Keratinocyte (primary cell): ENCODE data around the gene ABCB9. TPM values are rescaled to one million over a fixed set of nuclear protein-coding genes. Genes with fewer than 3 reads are reported as not detected.

Experiments
- DNase-seq: peaks from one replicate; pipeline ENCODE4 v3.0.0-alpha.2; 2011; ENCODE audit warnings: low read depth, missing footprints, low spot score
- FAIRE-seq: peaks from 2 replicates; lab custom pipeline; 2011; peaks lifted over from hg19 to GRCh38; lab: Jason Lieb, UNC
- H2AFZ ChIP-seq: 2 replicates; pipeline ENCODE4 v1.6.0; 2012; ENCODE audit warnings: low read length, control low read depth, inconsistent platforms; ENCODE audit not compliant: control insufficient read depth
- H3K27ac ChIP-seq: 2 replicates; pipeline ENCODE4 v1.5.1; 2011; ENCODE audit warnings: low read length; ENCODE audit not compliant: control insufficient read depth, insufficient read depth
- H3K27me3 ChIP-seq: 3 replicates; pipeline ENCODE4 v1.6.0; 2011; ENCODE audit warnings: low read length; ENCODE audit not compliant: control insufficient read depth, insufficient read depth; ENCODE audit errors: extremely low read depth
- H3K36me3 ChIP-seq, 2 experiments: 2 replicates in 1 of 2; 3 replicates in 1 of 2; pipeline ENCODE4 v1.5.1; 2011; ENCODE audit warnings: low read length in 2 of 2, mild to moderate bottlenecking in 1 of 2; ENCODE audit not compliant: control insufficient read depth in 2 of 2, insufficient read depth in 2 of 2; ENCODE audit errors: extremely low read depth in 1 of 2
- H3K4me1 ChIP-seq: 3 replicates; pipeline ENCODE4 v1.5.1; 2011; ENCODE audit warnings: low read length; ENCODE audit not compliant: control insufficient read depth, insufficient read depth; ENCODE audit errors: extremely low read depth
- H3K4me2 ChIP-seq: 3 replicates; pipeline ENCODE4 v1.6.0; 2011; ENCODE audit warnings: low read depth, low read length; ENCODE audit not compliant: control insufficient read depth, insufficient read depth; ENCODE audit errors: extremely low read depth
- H3K4me3 ChIP-seq, 3 experiments: fragments of 200-600 bp in 1 of 3; sonication (generic) in 1 of 3; 2 replicates in 2 of 3; 3 replicates in 1 of 3; pipeline ENCODE4 v1.5.1; 2011 to 2016; ENCODE audit warnings: low read length in 3 of 3, mild to moderate bottlenecking in 3 of 3, control low read depth in 2 of 3, inconsistent platforms in 1 of 3, low read depth in 1 of 3, mixed read lengths in 1 of 3, mixed run types in 1 of 3, moderate library complexity in 1 of 3; ENCODE audit not compliant: control insufficient read depth in 2 of 3, insufficient read depth in 2 of 3; ENCODE audit errors: extremely low read depth in 1 of 3
- H3K79me2 ChIP-seq: 2 replicates; pipeline ENCODE4 v1.6.0; 2012; ENCODE audit warnings: low read length; ENCODE audit not compliant: control insufficient read depth, insufficient read depth
- H3K9ac ChIP-seq: 3 replicates; pipeline ENCODE4 v1.6.0; 2011; ENCODE audit warnings: low read length; ENCODE audit not compliant: control insufficient read depth, insufficient read depth; ENCODE audit errors: extremely low read depth
- H3K9me1 ChIP-seq: 3 replicates; pipeline ENCODE4 v1.6.0; 2011; ENCODE audit warnings: low read length; ENCODE audit not compliant: control insufficient read depth, insufficient read depth; ENCODE audit errors: extremely low read depth
- H3K9me3 ChIP-seq: 2 replicates; pipeline ENCODE4 v1.5.1; 2012; ENCODE audit warnings: low read depth, low read length; ENCODE audit not compliant: control insufficient read depth
- H4K20me1 ChIP-seq: 3 replicates; pipeline ENCODE4 v1.6.0; 2011; ENCODE audit warnings: low read length; ENCODE audit not compliant: control insufficient read depth, insufficient read depth; ENCODE audit errors: extremely low read depth
- EZH2 ChIP-seq: IDR thresholded peaks from one replicate; pipeline ENCODE4 v1.6.1; 2012; ENCODE audit warnings: inconsistent platforms, mild to moderate bottlenecking, low read length, moderate library complexity
- dilution Hi-C: fragments of 300-500 bp; cut with MboI; formaldehyde crosslinking; loops from one replicate; pipeline ENCODE4 v1.7.0; 2020; ENCODE audit warnings: low sequenced_read_pairs; ENCODE audit not compliant: extremely low pct_ligation_motif_present
- polyA plus RNA-seq, 5 experiments: library from polyadenylated mRNA; depleted of rRNA in 3 of 5; stranded (reverse) in 3 of 5; stranded (forward) in 1 of 5; unstranded in 1 of 5; fragments of >200 nt; gene quantifications; 1 replicate in 1 of 5; 2 replicates in 3 of 5; 3 replicates in 1 of 5; pipeline versions ENCODE4 v1.2.1 to v1.2.3, GENCODE V29; 2011 to 2012; ENCODE audit warnings: missing spikeins in 2 of 5, low read depth in 1 of 5, low replicate concordance in 1 of 5
- TF ChIP-seq, protein P1 (sequence below), 3 experiments: IDR thresholded peaks in 1 of 3; conservative IDR thresholded peaks in 1 of 3; optimal IDR thresholded peaks in 1 of 3; 2 replicates in 2 of 3; 3 replicates in 1 of 3; pipeline versions ENCODE3 to v1.5.1; 2011; ENCODE audit warnings: low read length in 3 of 3, mild to moderate bottlenecking in 3 of 3, moderate library complexity in 2 of 3, control low read depth in 1 of 3, inconsistent platforms in 1 of 3; ENCODE audit not compliant: insufficient read depth in 2 of 3; ENCODE audit errors: extremely low read depth in 1 of 3

The ABCB9 gene
- polyA plus RNA-seq, 1 donor (not counting 4 experiments of a cell fraction or from before 2014, with no cell fraction given): 4.0 TPM

GRCh38 chr12:122956035-122956434, 10.2 kb downstream of the ABCB9 start:
- Histone ChIP-seq H3K4me1 (peaks cover 9% of the 10 kb centered on the region), H3K36me3 (peaks cover 5 to 7% of the 10 kb centered on the region in 2 experiments), H3K27me3 (no peaks in the 10 kb centered on the region), H3K9me3 (no peaks in the 10 kb centered on the region), H3K4me3 (no peak overlapping the region), H2AFZ (no peak overlapping the region), H3K27ac (no peak overlapping the region), H3K9me1 (no peaks in the 10 kb centered on the region), H3K9ac (no peak overlapping the region), H3K79me2 (no peaks in the 10 kb centered on the region), H3K4me2 (no peak overlapping the region), H4K20me1 (no peaks in the 10 kb centered on the region)
- TF ChIP-seq, protein P1, sequence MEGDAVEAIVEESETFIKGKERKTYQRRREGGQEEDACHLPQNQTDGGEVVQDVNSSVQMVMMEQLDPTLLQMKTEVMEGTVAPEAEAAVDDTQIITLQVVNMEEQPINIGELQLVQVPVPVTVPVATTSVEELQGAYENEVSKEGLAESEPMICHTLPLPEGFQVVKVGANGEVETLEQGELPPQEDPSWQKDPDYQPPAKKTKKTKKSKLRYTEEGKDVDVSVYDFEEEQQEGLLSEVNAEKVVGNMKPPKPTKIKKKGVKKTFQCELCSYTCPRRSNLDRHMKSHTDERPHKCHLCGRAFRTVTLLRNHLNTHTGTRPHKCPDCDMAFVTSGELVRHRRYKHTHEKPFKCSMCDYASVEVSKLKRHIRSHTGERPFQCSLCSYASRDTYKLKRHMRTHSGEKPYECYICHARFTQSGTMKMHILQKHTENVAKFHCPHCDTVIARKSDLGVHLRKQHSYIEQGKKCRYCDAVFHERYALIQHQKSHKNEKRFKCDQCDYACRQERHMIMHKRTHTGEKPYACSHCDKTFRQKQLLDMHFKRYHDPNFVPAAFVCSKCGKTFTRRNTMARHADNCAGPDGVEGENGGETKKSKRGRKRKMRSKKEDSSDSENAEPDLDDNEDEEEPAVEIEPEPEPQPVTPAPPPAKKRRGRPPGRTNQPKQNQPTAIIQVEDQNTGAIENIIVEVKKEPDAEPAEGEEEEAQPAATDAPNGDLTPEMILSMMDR (optimal IDR thresholded peaks at IDR 0.05 in 1 of 3, IDR thresholded peaks at IDR 0.05 in 1 of 3, conservative IDR thresholded peaks at IDR 0.05 in 1 of 3; ENCODE audit: extremely low read depth in 1 of 3, insufficient read depth in 2 of 3, low read length in 3 of 3): no peak
- no peak for TF ChIP-seq EZH2
- dilution Hi-C loops: no loop called here
- FAIRE-seq (no peak), DNase-seq (no peak)

- Histone ChIP-seq H3K4me2 (no peak overlapping the region), H4K20me1 (no peaks in the 10 kb centered on the region), H3K27ac (no peak overlapping the region), H3K27me3 (no peaks in the 10 kb centered on the region), H3K36me3 (peaks cover under 1 to 7% of the 10 kb centered on the region in 2 experiments), H3K4me3 (no peak overlapping the region), H3K9me1 (no peaks in the 10 kb centered on the region), H3K9me3 (no peaks in the 10 kb centered on the region), H3K79me2 (no peaks in the 10 kb centered on the region), H3K4me1 (peaks cover 10% of the 10 kb centered on the region), H3K9ac (no peak overlapping the region), H2AFZ (no peak overlapping the region)
- TF ChIP-seq, protein P1 (optimal IDR thresholded peaks at IDR 0.05 in 1 of 3, IDR thresholded peaks at IDR 0.05 in 1 of 3, conservative IDR thresholded peaks at IDR 0.05 in 1 of 3; ENCODE audit: extremely low read depth in 1 of 3, insufficient read depth in 2 of 3, low read length in 3 of 3): no peak
- TF ChIP-seq EZH2: no peak
- dilution Hi-C loops: no loop called here
- FAIRE-seq (no peak), DNase-seq (no peak)
Measured at GRCh38 chr12:122955156-122955555, 11.1 kb downstream of the ABCB9 start.
